ACC112 (cell line): ENCODE data around the gene EPHA10.

Experiments used
- H2AFZ ChIP-seq: fragments of 200-600 bp; sonication (generic); one replicate; pipeline ENCODE4 v1.6.0; 2017; ENCODE audit warnings: antibody characterized with exemption, low read length; ENCODE audit not compliant: unreplicated experiment
- H3K27ac ChIP-seq: fragments of 200-600 bp; sonication (generic); 2 replicates; pipeline ENCODE4 v1.5.1; 2014; ENCODE audit warnings: low read depth, mild to moderate bottlenecking, antibody characterized with exemption, low read length, moderate library complexity
- H3K27me3 ChIP-seq: fragments of 200-600 bp; sonication (generic); 2 replicates; pipeline ENCODE4 v1.6.1; 2014; ENCODE audit warnings: mild to moderate bottlenecking, antibody characterized with exemption, low read length, moderate library complexity, mixed read lengths; ENCODE audit not compliant: insufficient read depth
- H3K36me3 ChIP-seq: fragments of 200-600 bp; sonication (generic); 2 replicates; pipeline ENCODE4 v1.6.1; 2016; ENCODE audit warnings: mild to moderate bottlenecking, antibody characterized with exemption, low read length, moderate library complexity, mixed read lengths; ENCODE audit not compliant: insufficient read depth
- H3K4me1 ChIP-seq: fragments of 200-600 bp; sonication (generic); one replicate; pipeline ENCODE4 v1.6.1; 2016; ENCODE audit warnings: low read length, mixed read lengths; ENCODE audit not compliant: insufficient read depth, unreplicated experiment, control insufficient read depth
- H3K4me3 ChIP-seq: fragments of 200-600 bp; sonication (generic); 2 replicates; pipeline ENCODE4 v1.5.1; 2014; ENCODE audit warnings: mild to moderate bottlenecking, low read depth, low read length
- H3K79me2 ChIP-seq: fragments of 200-600 bp; sonication (generic); one replicate; pipeline ENCODE4 v1.6.0; 2016; ENCODE audit warnings: low read length; ENCODE audit not compliant: control insufficient read depth, unreplicated experiment, insufficient read depth

Gene EPHA10

GRCh38 chr1:37722181-37723071 is 42.5 kb downstream of the EPHA10 start:
- Histone ChIP-seq H3K27me3 (peaks cover 25% of the 10 kb centered on the region), H3K4me3 (no peak overlapping the region), H3K36me3 (no peaks in the 10 kb centered on the region), H3K27ac (no peak overlapping the region), H2AFZ (no peak overlapping the region), H3K79me2 (no peaks in the 10 kb centered on the region), H3K4me1 (no peaks in the 10 kb centered on the region)

DNA sequence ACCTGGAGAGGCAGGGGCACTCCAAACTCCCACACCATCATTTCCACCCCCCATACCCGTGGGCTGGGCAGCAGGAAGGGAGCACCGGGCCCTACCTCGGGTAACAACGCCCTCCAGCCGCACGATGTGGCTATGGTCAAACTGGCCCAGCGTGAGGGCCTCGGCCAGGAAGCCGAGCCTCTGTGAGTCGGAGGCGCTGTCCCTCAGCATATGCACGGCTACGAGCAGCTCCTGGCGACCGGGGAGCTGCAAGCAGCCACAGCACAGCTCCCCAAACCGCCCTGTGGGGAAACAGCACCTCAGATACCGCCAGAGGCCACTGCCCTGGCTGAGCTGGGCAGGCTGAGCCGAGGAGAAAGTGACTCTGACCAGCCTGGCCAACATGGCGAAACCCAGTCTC is 43.4 kb downstream of the EPHA10 start:
- Histone ChIP-seq H3K79me2 (no peaks in the 10 kb centered on the region), H2AFZ (no peak overlapping the region), H3K27me3 (peaks cover 18% of the 10 kb centered on the region), H3K4me3 (no peak overlapping the region), H3K36me3 (no peaks in the 10 kb centered on the region), H3K27ac (no peak overlapping the region), H3K4me1 (no peaks in the 10 kb centered on the region)

DNA sequence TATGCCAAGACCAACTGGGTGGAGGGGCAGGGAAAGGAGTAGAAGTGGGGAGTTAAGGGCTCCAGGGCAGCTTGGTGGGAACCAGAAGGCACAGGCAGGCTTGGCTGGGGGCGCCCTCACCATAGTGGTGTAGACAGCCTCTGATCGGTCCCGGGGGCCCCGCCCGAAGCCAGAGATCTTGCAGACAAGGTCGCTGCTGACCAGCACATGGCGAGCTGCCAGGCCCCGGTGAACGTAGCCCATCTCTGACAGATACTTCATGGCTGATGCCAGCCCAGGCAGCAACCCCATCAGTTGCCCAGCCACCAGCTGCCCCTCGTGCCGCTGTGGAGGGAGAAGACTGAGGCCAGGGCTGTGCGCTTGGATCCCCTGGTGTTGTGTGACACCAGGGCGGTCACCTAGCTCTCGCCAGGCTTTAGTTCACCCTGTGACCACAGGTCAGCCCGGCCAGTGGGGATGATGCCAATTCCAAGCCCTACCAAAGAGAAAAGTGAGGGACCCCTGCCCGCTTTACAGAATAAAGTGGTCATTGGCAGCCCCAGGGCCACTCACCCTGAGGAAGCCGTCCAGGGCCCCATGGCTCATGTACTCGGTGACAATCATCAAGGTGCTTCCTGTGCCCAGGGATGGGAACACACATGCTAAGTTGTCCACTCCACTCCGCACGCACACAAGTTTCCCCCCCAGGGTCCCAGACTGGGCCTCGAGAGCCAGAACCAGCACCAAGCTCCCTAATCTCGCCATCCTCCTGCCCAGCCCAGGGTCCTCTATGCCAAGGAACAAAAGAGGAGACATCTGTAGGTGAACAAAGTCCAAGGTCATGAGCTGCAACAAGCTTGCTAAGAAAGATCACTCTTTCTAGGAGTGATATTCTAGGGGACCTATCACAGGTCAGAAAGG is 44.4 kb downstream of the EPHA10 start:
- Histone ChIP-seq H3K27me3 (peaks cover 10% of the 10 kb centered on the region), H3K79me2 (no peaks in the 10 kb centered on the region), H3K36me3 (no peaks in the 10 kb centered on the region), H3K27ac (no peak overlapping the region), H3K4me3 (no peak overlapping the region), H3K4me1 (no peaks in the 10 kb centered on the region), H2AFZ (no peak overlapping the region)

- H3K4me1 ChIP-seq, result no peaks in the 10 kb centered on the region
- H3K4me3 ChIP-seq, result no peak overlapping the region
- H2AFZ ChIP-seq, result no peak overlapping the region
- peaks cover 9% of the 10 kb centered on the region for H3K27me3 ChIP-seq
- no peaks in the 10 kb centered on the region for H3K36me3 ChIP-seq
- no peak overlapping the region for H3K27ac ChIP-seq
- no peaks in the 10 kb centered on the region for H3K79me2 ChIP-seq
Measured at GRCh38 chr1:37719572-37720195, 45.2 kb downstream of the EPHA10 start.

GRCh38 chr1:37718901-37719571 is 45.9 kb downstream of the EPHA10 start:
- Histone ChIP-seq H3K27me3 (peaks cover 6% of the 10 kb centered on the region), H3K36me3 (no peaks in the 10 kb centered on the region), H3K79me2 (no peaks in the 10 kb centered on the region), H3K4me1 (no peaks in the 10 kb centered on the region), H3K4me3 (no peak overlapping the region), H3K27ac (no peak overlapping the region), H2AFZ (no peak overlapping the region)

DNA sequence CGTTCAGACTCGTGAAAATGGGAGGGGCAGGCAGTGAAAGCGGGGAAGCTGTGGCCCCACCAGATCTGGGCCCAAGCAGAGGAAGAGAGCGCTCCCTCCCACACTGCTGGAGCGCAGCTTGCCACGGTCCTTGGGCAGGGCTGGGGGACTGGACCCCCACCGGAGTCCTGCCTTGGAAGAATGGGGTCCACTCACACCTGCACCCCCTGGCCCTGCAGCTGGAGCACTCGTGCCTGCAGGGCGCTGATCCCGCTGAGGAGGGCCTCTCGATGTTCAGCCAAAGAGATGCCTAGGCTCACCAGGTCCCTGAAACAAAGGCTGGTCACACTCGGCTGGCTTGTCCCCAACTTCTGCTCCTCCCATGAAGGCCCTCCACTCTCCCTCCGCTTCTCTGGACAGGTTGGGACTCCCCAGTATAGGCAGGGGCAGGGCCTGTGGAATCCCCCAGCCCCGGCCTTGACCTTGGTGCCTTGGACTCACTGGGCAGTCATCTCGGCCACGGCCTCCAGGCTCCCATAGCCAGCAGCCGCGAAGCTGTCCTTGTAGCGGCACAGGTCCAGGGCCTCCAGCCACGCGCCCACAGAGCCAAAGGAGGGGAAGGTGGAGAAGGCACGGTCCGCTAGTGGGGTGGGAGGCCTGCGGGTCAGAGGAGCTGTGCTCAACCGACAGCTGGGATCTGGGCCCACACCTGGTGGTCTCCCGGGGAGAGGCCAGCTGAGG is 46.6 kb downstream of the EPHA10 start:
- Histone ChIP-seq H2AFZ (no peak overlapping the region), H3K27ac (no peak overlapping the region), H3K4me3 (no peak overlapping the region), H3K36me3 (no peaks in the 10 kb centered on the region), H3K27me3 (peaks cover 4% of the 10 kb centered on the region; the same call in 1 of the 2 replicates), H3K79me2 (no peaks in the 10 kb centered on the region), H3K4me1 (no peaks in the 10 kb centered on the region)

DNA sequence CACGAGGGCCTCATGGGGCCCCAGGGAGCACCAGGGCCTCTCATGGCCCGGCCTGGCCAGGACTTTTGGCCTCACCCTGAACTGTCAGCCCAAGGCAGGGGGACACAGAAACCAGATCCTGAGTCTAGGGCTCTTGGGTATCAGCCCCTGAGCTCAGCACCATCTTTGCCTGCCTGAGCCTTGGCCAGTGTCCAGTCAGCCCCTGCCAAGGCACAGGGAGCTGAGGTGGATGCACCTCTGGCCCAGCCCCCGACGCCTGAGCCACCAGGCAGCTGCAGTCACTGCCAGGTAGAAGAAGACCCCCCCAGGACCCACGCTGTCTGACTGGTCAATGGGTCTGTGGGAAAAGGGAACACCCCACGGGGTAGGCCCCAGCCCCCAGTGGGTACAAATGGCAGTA is 47.3 kb downstream of the EPHA10 start:
- no peaks in the 10 kb centered on the region for H3K36me3 ChIP-seq
- no peaks in the 10 kb centered on the region for H3K79me2 ChIP-seq
- no peaks in the 10 kb centered on the region for H3K4me1 ChIP-seq
- no peak overlapping the region for H3K4me3 ChIP-seq
- no peak overlapping the region for H3K27ac ChIP-seq
- H3K27me3 ChIP-seq, result peaks cover 4% of the 10 kb centered on the region; the same call in 1 of the 2 replicates
- H2AFZ ChIP-seq, result no peak overlapping the region

- peaks cover 4% of the 10 kb centered on the region; the same call in 1 of the 2 replicates for H3K27me3 ChIP-seq
- no peak overlapping the region for H3K4me3 ChIP-seq
- no peak overlapping the region for H3K27ac ChIP-seq
- no peak overlapping the region for H2AFZ ChIP-seq
- H3K36me3 ChIP-seq, result no peaks in the 10 kb centered on the region
- H3K79me2 ChIP-seq, result no peaks in the 10 kb centered on the region
- H3K4me1 ChIP-seq, result no peaks in the 10 kb centered on the region
Measured at GRCh38 chr1:37716321-37716720, 48.6 kb downstream of the EPHA10 start.

DNA sequence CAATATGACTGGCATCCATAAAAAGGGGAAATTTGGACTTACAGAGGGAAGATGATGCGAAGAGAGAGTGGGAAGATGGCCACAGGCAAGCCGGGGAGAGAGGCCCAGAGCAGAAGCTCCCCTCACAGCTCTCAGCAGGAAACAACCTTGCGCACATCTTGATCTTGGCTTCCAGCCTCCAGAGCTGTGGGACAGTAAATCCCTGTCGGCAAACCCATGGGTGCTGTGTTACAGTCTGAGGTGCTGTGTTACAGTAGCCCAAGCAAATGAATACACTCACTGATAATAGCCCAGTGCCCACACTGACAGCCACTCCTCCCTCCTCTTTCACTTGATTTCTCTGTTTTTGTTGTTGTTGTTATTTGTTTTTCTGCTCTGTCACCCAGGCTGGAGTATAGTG is 50.2 kb downstream of the EPHA10 start:
- no peak overlapping the region for H2AFZ ChIP-seq
- no peaks in the 10 kb centered on the region for H3K36me3 ChIP-seq
- no peak overlapping the region for H3K4me3 ChIP-seq
- H3K4me1 ChIP-seq, result no peaks in the 10 kb centered on the region
- no peak overlapping the region for H3K27ac ChIP-seq
- no peaks in the 10 kb centered on the region for H3K79me2 ChIP-seq
- H3K27me3 ChIP-seq, result peaks cover 4% of the 10 kb centered on the region; the same call in 1 of the 2 replicates
